ENCODE results near the gene AKTIP. TPM values are rescaled to one million over a fixed set of nuclear protein-coding genes. Genes with fewer than 3 reads are reported as not detected.

AKTIP gene
- total and polyA plus RNA-seq, 9 of the 15 experiments (the other 6 are each of a cell fraction or from before 2014, with no cell fraction given) = 3.0 to 10.7 (median 4.4) TPM

DNA sequence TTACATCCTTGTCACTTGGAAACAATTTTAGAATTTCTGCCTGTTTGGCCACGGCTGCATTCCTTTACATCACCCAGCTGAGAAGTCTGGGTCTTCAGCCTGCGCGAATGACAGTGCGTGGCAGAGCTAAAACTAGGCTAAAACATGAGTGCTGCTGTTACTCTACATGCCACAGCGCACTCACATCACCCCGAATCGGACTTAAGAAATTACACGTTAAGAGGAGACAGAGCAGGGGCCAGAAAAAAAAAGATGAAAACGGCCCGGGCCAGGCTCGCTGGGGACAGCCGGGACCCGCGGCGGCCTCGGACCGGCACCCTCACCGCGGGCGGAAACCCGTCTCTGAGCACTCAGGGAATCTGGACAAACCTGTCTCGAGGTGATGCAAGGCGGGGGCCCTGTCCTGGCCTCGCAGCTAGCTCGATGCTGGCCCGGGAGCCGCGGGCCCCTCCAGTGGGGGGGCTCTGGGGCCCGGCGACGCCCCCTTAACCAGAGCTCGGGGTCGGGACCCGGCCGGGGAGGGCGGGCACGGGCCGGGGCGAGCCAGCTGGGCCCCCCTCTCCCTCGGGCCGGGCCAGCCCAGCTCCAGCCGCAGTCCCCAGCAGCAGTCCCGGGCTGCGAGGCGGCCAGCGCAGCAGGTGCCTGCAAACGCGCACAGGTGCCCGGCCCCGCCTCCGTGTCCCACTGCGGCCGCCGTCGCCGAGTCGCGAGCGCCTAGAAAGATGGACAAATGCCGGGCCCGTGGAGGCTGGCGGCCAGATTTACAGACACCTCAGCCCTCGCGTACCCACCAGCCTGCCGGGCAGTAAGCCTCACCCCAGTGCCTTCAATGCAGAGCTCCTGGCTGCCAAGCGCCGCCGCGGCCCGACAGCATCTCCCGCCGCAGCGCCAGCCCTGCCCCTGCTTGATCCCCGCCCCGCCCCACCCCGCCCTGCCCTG lies at the start of gene AKTIP (continued):
- TF ChIP-seq, protein P1, sequence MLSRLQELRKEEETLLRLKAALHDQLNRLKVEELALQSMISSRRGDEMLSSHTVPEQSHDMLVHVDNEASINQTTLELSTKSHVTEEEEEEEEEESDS (CRISPR knock-in tag; IDR thresholded peaks at IDR 0.05) = no peak
- TF ChIP-seq CTBP1 (IDR thresholded peaks at IDR 0.05; ENCODE audit: borderline replicate concordance) (peak; percentile 62; the same call in 1 of the 2 replicates), ZNF785 (CRISPR knock-in tag; IDR thresholded peaks at IDR 0.05) (no peak)

DNA sequence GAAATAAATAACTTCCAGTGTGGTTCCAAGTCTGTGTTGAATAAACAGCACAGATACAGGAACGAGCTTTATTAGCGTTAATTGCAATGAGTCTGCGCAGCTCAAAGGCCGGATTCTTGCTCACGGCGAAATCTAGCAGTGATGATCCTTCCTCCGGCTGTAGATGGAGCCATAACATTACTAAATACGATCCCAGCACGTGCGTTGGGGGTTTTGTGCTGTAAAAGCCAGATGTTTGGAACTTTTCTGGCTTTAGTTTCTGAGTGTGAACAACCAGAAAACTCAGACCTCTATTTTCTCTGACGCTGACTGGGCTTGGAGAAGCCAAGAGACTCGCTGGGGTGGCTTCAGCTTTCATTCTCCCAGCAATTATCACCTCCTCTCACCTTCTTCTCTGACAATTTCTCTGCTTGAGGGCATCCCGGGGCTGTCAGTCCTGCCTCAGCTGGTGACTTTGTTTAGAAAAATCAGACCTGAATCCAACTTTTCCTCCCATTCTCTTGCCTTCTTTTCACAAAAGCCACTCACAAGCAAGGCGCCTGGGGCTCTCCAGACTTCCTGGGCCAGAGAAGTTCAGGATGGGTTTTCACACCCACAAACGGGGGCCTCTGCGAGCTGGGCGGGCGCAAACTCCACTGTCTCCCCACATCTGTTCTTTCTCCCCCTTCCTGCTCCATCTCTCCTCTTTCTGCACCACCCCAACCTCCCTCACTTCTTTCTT lies 47.1 kb upstream of the AKTIP start:
- CTCF ChIA-PET (ENCODE audit: low intra/inter-chr PET ratio) = no interaction called here
- DNase-seq (ENCODE audit: extremely low read depth in 1 of 4, low spot score in 3 of 4) (peak; percentile 48 to 66 (median 58)), ATAC-seq (peak; percentile 89), FAIRE-seq (peak; percentile 97)
- BruUV-seq (replicated peaks) = no TSS peak
- 0 out of 2 replicates have a peak overlapping the region, but pooled peaks have one; percentile 15 for H2AFZ ChIP-seq (ENCODE audit: low read depth, low read length)
- intact Hi-C loops (cut with micrococcal nuclease) (loop anchor here (10.0 kb wide), 1 partner anchor 205 kb away; no protein-coding TSS in a partner anchor), in situ Hi-C loops (cut with MboI) (no loop called here)
- H3K9ac ChIP-seq (ENCODE audit: insufficient read depth in 1 of 2, low read depth in 2 of 2, low read length in 2 of 2) = no peak overlapping the region
- WGBS (ENCODE audit: insufficient coverage, low coverage, missing lambda C conversion rate) = 3% methylated on average over 18 of the region's 18 CpGs
- H4K20me1 ChIP-seq (replicated peaks; ENCODE audit: control insufficient read depth, insufficient read depth, low read length) = 0 out of 2 replicates have a peak, but pooled peaks cover 3% of the 10 kb centered on the region
- H3K9me1 ChIP-seq (ENCODE audit: control insufficient read depth, insufficient read depth, low read length) = no peaks in the 10 kb centered on the region
- H3K27ac ChIP-seq (ENCODE audit: extremely low read depth, low read depth, low read length) = no peak overlapping the region
- no peaks in the 10 kb centered on the region for H3K4me1 ChIP-seq (replicated peaks in 1 of 2; ENCODE audit: control insufficient read depth in 2 of 2, insufficient read depth in 2 of 2, low read length in 2 of 2)
- no peaks in the 10 kb centered on the region for H3K79me2 ChIP-seq (ENCODE audit: control insufficient read depth, insufficient read depth, low read length)
- peaks cover 25 to 34% of the 10 kb centered on the region in 2 experiments for H3K27me3 ChIP-seq (ENCODE audit: control insufficient read depth in 2 of 2, insufficient read depth in 2 of 2, low read length in 2 of 2)
- no peak overlapping the region for H3K4me2 ChIP-seq (ENCODE audit: insufficient read depth, low read length)
- POLR2A ChIA-PET = interaction anchor here (0.8 kb wide), 1 partner anchor 212 kb away, joined by 3 read pairs; no protein-coding TSS in a partner anchor
- no peaks in the 10 kb centered on the region for H3K9me3 ChIP-seq (replicated peaks; ENCODE audit: control insufficient read depth, insufficient read depth, low read depth, low read length)
- H3K36me3 ChIP-seq (ENCODE audit: control insufficient read depth, insufficient read depth, low read length) = no peaks in the 10 kb centered on the region
- no peak overlapping the region for H3K4me3 ChIP-seq
- TF ChIP-seq THRAP3 (IDR thresholded peaks at IDR 0.05; ENCODE audit: borderline replicate concordance) = no peak
- TF ChIP-seq, protein P2, sequence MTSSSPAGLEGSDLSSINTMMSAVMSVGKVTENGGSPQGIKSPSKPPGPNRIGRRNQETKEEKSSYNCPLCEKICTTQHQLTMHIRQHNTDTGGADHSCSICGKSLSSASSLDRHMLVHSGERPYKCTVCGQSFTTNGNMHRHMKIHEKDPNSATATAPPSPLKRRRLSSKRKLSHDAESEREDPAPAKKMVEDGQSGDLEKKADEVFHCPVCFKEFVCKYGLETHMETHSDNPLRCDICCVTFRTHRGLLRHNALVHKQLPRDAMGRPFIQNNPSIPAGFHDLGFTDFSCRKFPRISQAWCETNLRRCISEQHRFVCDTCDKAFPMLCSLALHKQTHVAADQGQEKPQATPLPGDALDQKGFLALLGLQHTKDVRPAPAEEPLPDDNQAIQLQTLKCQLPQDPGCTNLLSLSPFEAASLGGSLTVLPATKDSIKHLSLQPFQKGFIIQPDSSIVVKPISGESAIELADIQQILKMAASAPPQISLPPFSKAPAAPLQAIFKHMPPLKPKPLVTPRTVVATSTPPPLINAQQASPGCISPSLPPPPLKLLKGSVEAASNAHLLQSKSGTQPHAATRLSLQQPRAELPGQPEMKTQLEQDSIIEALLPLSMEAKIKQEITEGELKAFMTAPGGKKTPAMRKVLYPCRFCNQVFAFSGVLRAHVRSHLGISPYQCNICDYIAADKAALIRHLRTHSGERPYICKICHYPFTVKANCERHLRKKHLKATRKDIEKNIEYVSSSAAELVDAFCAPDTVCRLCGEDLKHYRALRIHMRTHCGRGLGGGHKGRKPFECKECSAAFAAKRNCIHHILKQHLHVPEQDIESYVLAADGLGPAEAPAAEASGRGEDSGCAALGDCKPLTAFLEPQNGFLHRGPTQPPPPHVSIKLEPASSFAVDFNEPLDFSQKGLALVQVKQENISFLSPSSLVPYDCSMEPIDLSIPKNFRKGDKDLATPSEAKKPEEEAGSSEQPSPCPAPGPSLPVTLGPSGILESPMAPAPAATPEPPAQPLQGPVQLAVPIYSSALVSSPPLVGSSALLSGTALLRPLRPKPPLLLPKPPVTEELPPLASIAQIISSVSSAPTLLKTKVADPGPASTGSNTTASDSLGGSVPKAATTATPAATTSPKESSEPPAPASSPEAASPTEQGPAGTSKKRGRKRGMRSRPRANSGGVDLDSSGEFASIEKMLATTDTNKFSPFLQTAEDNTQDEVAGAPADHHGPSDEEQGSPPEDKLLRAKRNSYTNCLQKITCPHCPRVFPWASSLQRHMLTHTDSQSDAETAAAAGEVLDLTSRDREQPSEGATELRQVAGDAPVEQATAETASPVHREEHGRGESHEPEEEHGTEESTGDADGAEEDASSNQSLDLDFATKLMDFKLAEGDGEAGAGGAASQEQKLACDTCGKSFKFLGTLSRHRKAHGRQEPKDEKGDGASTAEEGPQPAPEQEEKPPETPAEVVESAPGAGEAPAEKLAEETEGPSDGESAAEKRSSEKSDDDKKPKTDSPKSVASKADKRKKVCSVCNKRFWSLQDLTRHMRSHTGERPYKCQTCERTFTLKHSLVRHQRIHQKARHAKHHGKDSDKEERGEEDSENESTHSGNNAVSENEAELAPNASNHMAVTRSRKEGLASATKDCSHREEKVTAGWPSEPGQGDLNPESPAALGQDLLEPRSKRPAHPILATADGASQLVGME (CRISPR knock-in tag; IDR thresholded peaks at IDR 0.05) = no peak
- TF ChIP-seq SMAD4 (CRISPR knock-in tag; conservative IDR thresholded peaks at IDR 0.05) = no peak
- no peak for TF ChIP-seq U2AF1 (optimal IDR thresholded peaks at IDR 0.05; ENCODE audit: low read depth, low read length)
- TF ChIP-seq MYC (IDR thresholded peaks at IDR 0.05; ENCODE audit: low read depth, low read length) = peak; percentile 88
- no peak for TF ChIP-seq MYC (CRISPR knock-in tag; IDR thresholded peaks at IDR 0.05; ENCODE audit: borderline replicate concordance, low read depth)
- no peak for TF ChIP-seq ZNF717 (CRISPR knock-in tag; IDR thresholded peaks at IDR 0.05)
- TF ChIP-seq, protein P3, sequence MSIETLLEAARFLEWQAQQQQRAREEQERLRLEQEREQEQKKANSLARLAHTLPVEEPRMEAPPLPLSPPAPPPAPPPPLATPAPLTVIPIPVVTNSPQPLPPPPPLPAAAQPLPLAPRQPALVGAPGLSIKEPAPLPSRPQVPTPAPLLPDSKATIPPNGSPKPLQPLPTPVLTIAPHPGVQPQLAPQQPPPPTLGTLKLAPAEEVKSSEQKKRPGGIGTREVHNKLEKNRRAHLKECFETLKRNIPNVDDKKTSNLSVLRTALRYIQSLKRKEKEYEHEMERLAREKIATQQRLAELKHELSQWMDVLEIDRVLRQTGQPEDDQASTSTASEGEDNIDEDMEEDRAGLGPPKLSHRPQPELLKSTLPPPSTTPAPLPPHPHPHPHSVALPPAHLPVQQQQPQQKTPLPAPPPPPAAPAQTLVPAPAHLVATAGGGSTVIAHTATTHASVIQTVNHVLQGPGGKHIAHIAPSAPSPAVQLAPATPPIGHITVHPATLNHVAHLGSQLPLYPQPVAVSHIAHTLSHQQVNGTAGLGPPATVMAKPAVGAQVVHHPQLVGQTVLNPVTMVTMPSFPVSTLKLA (conservative IDR thresholded peaks at IDR 0.05) = peak; percentile 80 to 86
